OCI-LY1 (cell line): Measurements from ENCODE around the gene SLX4IP.

Experiments
- EZH2 ChIP-seq: fragments of 200-600 bp; sonication (generic), shearing (Covaris generic); IDR thresholded peaks from 2 replicates; pipeline ENCODE4 v1.8.0; 2017; ENCODE audit warnings: borderline replicate concordance, mixed run types, mild to moderate bottlenecking, antibody characterized with exemption, low read length, moderate library complexity, mixed read lengths
- TF ChIP-seq, protein P1 (sequence below): fragments of 200-600 bp; sonication (generic), shearing (Covaris generic); IDR thresholded peaks from 2 replicates; pipeline ENCODE4 v1.5.1; 2017; ENCODE audit warnings: mild to moderate bottlenecking, antibody characterized with exemption, low read length, moderate library complexity, mixed read lengths

DNA sequence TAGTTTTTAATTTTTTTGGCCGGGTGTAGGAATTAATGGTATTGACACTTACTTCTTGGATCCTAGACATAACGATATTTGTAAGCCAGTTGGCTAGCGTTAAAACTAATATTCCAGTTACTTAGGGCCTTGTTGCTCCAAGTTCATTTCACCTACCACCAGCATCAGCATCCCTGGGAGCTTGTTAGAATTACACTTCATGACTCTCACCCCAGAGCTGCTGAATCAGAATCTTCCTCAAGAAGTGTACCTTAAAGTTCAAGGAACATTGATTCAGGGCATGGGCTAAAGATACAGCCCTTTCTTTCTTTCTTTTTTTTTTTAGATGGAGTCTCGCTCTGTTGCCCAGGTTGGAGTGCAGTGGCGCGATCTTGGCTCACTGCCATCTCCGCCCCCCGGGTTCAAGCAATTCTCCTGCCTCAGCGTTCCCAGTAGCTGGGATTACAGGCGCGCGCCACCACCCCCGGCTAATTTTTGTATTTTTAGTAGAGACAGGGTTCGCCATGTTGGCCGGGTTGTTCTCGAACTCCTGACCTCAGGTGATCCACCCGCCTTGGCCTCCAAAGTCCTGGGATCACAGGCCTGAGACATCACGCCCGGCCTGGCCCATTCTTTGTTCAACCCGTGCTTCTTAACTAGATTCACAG is 1.1 kb downstream of the SLX4IP start:
- TF ChIP-seq, protein P1, sequence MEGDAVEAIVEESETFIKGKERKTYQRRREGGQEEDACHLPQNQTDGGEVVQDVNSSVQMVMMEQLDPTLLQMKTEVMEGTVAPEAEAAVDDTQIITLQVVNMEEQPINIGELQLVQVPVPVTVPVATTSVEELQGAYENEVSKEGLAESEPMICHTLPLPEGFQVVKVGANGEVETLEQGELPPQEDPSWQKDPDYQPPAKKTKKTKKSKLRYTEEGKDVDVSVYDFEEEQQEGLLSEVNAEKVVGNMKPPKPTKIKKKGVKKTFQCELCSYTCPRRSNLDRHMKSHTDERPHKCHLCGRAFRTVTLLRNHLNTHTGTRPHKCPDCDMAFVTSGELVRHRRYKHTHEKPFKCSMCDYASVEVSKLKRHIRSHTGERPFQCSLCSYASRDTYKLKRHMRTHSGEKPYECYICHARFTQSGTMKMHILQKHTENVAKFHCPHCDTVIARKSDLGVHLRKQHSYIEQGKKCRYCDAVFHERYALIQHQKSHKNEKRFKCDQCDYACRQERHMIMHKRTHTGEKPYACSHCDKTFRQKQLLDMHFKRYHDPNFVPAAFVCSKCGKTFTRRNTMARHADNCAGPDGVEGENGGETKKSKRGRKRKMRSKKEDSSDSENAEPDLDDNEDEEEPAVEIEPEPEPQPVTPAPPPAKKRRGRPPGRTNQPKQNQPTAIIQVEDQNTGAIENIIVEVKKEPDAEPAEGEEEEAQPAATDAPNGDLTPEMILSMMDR: no peak
- TF ChIP-seq EZH2: no peak
